ENCODE measurements around the gene IGF2. TPM values are rescaled to one million over a fixed set of nuclear protein-coding genes. Genes with fewer than 3 reads are reported as not detected.
"Not testable (repeated sequence)": the region's sequence is repeated elsewhere in the genome, so short reads cannot be mapped to it uniquely, and the experiment has no call there.

IGF2 gene
- total and polyA plus RNA-seq, 9 donors = 21.7 to 412 (median 135) TPM

- no peaks in the 10 kb centered on the region for H3K4me1 ChIP-seq (ENCODE audit: insufficient read depth)
- no peak overlapping the region for H3K4me3 ChIP-seq
- H3K27me3 ChIP-seq = no peaks in the 10 kb centered on the region
- intact Hi-C loops (cut with DNase I) = no loop called here
- no peaks in the 10 kb centered on the region for H3K9me3 ChIP-seq
- no peak for TF ChIP-seq POLR2A (IDR thresholded peaks at IDR 0.05)
- H3K36me3 ChIP-seq = no peaks in the 10 kb centered on the region
- 83 to 89% (median 86%) methylated on average over 17 of the region's 17 CpGs for WGBS, 3 donors
- DNase-seq = no peak
- no peak overlapping the region for H3K27ac ChIP-seq
Measured at GRCh38 chr11:2129308-2129698, 9.9 kb downstream of the IGF2 start.

GRCh38 chr11:2128511-2129307 lies 10.5 kb downstream of the IGF2 start:
- no peak overlapping the region for H3K27ac ChIP-seq
- H3K36me3 ChIP-seq = no peaks in the 10 kb centered on the region
- no peak overlapping the region for H3K4me3 ChIP-seq
- no peak for DNase-seq
- TF ChIP-seq EP300 (IDR thresholded peaks at IDR 0.05) (no peak), POLR2A (IDR thresholded peaks at IDR 0.05) (no peak), CTCF (IDR thresholded peaks at IDR 0.05) (no peak)
- WGBS, 3 donors = 76 to 81% (median 78%) methylated on average over 12 of the region's 12 CpGs
- no peaks in the 10 kb centered on the region for H3K9me3 ChIP-seq
- H3K27me3 ChIP-seq = no peaks in the 10 kb centered on the region
- intact Hi-C loops (cut with DNase I) = no loop called here
- no peaks in the 10 kb centered on the region for H3K4me1 ChIP-seq (ENCODE audit: insufficient read depth)

GRCh38 chr11:2128130-2128510 lies 11.1 kb downstream of the IGF2 start:
- Histone ChIP-seq H3K9me3 (no peaks in the 10 kb centered on the region), H3K27ac (no peak overlapping the region), H3K4me3 (no peak overlapping the region), H3K36me3 (no peaks in the 10 kb centered on the region), H3K27me3 (no peaks in the 10 kb centered on the region), H3K4me1 (ENCODE audit: insufficient read depth) (no peaks in the 10 kb centered on the region)
- TF ChIP-seq CTCF (IDR thresholded peaks at IDR 0.05) (no peak), EP300 (IDR thresholded peaks at IDR 0.05) (no peak), POLR2A (IDR thresholded peaks at IDR 0.05) (no peak)
- DNase-seq = no peak
- intact Hi-C loops (cut with DNase I) = no loop called here
- 70 to 79% (median 77%) methylated on average over 7 of the region's 7 CpGs for WGBS, 3 donors

- Histone ChIP-seq H3K9me3 (no peaks in the 10 kb centered on the region), H3K4me1 (ENCODE audit: insufficient read depth) (peaks cover 1% of the 10 kb centered on the region), H3K27ac (no peak overlapping the region), H3K4me3 (no peak overlapping the region), H3K27me3 (no peaks in the 10 kb centered on the region), H3K36me3 (no peaks in the 10 kb centered on the region)
- TF ChIP-seq CTCF (IDR thresholded peaks at IDR 0.05) (no peak), POLR2A (IDR thresholded peaks at IDR 0.05) (no peak), EP300 (IDR thresholded peaks at IDR 0.05) (no peak)
- no peak for DNase-seq
- intact Hi-C loops (cut with DNase I) = no loop called here
- 68 to 74% (median 68%) methylated on average over 8 of the region's 8 CpGs for WGBS, 3 donors
Measured at GRCh38 chr11:2127482-2128129, 11.6 kb downstream of the IGF2 start.

GRCh38 chr11:2126520-2127085 lies 12.6 kb downstream of the IGF2 start:
- H3K27ac ChIP-seq = no peak overlapping the region
- no peak for DNase-seq
- WGBS, 3 donors = 86 to 94% (median 87%) methylated on average over 2 of the region's 2 CpGs
- TF ChIP-seq EP300 (IDR thresholded peaks at IDR 0.05) (no peak), CTCF (IDR thresholded peaks at IDR 0.05) (no peak), POLR2A (IDR thresholded peaks at IDR 0.05) (no peak)
- intact Hi-C loops (cut with DNase I) = no loop called here
- no peaks in the 10 kb centered on the region for H3K27me3 ChIP-seq
- no peaks in the 10 kb centered on the region for H3K36me3 ChIP-seq
- H3K4me3 ChIP-seq = no peak overlapping the region
- peaks cover 2% of the 10 kb centered on the region for H3K4me1 ChIP-seq (ENCODE audit: insufficient read depth)
- H3K9me3 ChIP-seq = no peaks in the 10 kb centered on the region

- H3K4me1 ChIP-seq (ENCODE audit: insufficient read depth); H3K4me3 ChIP-seq; H3K27ac ChIP-seq; intact Hi-C loops (cut with DNase I); H3K9me3 ChIP-seq; DNase-seq; H3K27me3 ChIP-seq; H3K36me3 ChIP-seq: not testable (repeated sequence)
- 81 to 88% (median 88%) methylated on average over 8 to 10 of the region's 10 CpGs for WGBS, 3 donors
Measured at GRCh38 chr11:2124736-2125484, 14.3 kb downstream of the IGF2 start.
